Fibroblast of skin of right biceps (primary cell): ENCODE results near the gene C13orf42.
"Not testable (repeated sequence)": the region's sequence is repeated elsewhere in the genome, so short reads cannot be mapped to it uniquely, and the experiment has no call there.

Experiments
- DNase-seq: peaks from one replicate; pipeline ENCODE4 v3.0.0-alpha.2; 2013

C13orf42 gene

DNA sequence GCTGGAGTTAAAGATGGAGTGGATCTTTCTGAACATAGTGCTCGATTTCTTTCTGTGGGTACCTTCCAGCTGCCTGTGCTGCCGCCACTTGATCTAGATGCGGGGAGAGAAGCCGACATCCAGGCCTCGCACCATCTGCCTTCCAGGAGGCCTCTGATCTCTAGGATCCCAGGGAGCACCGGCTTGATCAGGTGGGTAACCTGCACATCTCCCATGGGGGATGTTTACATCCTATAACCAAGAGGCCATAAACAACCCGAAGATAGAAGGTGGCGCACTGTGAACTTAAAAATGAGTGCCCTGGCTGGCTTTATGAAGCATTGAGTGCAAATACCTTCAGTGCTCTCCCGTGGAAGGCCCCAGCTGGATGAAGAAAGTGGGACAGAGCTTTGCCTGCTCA lies at the start of gene C13orf42:
TSS of gene C13orf42 (minus strand) at position 101 of the 400 bp plus-strand sequence. CDS start at position 36, 65 bp downstream.
- DNase-seq = no peak

DNA sequence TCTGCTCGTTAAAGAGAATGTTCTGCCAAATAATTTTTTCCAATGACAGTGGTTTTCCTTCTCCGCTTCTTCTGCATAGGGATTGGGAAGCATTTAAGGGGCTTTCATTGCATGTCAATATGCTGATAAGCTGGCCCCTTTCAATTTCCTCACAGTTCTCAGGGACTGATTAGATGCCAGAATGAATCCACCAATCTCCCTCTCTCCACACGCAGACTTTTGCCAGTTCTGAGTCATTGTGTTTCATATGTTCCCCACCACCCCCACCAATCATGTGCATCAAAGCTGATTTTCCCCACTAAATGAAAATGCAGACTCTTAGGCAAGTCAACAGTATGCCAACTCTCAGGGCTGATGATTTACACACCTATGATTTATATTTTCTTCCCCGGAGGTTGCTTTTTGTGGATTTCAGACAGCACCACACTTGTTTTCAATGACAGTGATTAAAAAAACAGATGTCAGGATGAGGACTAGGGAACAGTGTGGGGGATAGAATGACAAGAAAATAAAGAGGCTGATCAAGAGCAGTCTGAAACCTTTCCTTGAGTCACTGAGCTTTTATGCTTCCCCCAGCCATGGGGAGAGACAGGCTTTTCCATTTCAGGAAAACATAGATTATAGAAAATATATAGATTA lies 47.9 kb upstream of the C13orf42 start:
- peak; percentile 44 for DNase-seq

DNA sequence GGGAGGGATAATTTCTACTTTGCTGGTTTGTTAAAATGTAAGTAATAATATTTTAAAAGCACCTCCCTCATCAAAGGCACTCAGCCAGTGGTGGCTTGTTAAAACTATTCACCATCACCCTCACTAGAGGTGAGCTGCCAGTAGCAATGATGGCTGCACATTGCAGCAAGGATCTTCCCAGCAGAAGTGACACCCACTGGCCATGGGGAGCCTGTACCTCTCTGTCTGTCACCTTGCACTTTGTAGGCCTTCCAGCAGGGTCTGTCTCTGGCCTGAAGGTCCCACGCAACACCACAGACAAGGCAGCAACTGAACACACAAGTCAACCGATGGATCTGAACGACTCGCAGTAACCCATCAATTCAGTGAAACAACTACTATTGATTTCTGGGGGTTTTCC lies 47.3 kb upstream of the C13orf42 start:
- DNase-seq = no peak

DNA sequence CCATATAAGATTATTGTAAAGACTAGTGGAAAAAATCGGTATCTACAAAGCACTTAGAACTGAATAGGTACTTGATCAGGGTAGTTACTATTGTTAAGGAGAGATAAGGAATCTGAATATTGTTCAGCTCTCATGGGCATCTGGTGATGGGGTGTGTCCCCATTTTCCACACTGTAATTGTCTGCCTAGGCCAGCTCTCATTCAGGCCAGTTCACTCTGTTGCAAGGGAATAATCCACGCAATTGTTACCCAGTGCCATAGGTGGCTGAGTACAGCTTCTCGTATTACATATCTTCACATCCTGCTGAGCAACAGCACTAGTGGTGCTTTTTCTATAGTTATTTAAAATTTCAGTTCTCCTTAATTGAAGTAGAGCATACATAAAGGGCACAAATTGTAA lies 45.6 kb upstream of the C13orf42 start:
- no peak for DNase-seq

DNA sequence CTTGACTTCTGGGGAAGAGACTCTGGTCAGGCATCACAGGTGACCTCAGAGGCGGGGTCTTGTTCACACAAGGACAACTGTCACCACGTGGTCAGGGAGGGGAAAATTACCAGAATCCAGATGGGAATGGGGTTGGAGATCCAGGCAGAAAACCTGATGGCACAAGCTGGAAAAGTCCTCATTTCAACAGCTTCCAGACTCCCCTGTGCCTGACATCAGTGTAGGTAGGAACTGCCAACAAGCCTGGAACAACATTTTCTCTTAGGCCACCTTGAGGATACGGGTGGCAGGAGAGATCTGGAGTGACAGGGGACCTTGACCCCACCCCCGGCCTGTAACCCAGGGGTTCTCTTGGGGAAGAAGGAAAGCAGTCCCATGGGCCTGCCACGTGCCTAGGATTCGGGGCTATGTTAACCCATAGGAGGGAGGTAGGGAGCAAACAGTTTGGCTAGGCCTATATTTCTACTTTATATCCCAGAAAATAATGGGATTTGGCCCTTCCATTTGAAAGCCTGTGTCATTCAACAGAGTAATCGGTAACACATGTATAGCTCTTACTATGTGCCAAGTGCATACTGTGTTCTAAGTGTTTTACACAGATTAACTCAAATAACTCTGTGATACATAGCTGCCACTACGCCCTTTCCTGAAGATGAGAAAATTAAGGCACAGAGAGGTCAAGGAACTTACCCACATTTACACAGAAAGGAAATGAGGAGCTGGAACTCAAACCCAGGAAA lies 44.9 kb upstream of the C13orf42 start:
- DNase-seq = no peak

DNA sequence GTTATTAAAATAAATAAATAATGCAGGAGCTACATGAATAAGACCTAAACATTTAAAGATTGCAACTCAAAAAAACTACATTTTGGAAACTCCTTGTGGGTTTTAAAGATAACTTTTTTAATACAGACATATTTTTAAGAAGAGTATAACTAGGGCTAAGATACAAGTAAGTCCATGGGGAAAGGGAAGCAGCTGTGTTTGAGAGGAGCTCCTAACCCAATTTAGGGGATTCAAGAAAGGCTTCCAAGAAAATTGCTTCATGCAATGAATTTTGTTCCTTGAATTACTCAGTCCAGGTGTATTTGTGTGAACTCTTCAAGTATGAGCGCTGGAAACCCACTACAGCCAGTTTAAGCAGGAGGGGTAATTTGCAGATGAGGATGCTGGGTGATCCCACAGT lies 44.1 kb upstream of the C13orf42 start:
- DNase-seq = no peak

DNA sequence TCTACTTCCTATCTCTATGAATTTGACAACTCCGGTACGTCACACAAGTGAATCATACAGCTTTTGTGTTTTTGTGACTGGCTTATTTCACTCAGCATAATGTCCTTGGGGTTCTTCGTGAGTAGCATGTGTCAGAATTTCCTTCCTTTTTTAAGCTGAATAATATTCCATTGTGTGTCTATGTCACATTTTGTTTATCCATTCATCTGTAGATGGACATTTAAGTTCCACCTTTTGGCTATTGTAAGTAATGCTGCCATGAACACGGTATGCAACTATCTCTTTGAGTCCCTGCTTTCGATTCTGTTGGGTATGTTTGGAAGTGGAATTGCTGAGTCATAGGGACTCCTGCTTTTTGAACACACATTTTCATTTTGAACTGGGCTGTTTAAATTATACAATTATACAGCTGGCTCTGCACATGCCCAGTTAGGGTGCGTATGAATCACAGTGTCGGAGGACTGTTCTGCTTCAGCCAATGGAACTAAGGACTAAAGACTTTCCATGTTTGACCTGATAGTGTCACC lies 43.0 kb upstream of the C13orf42 start:
- DNase-seq = peak; percentile 33

DNA sequence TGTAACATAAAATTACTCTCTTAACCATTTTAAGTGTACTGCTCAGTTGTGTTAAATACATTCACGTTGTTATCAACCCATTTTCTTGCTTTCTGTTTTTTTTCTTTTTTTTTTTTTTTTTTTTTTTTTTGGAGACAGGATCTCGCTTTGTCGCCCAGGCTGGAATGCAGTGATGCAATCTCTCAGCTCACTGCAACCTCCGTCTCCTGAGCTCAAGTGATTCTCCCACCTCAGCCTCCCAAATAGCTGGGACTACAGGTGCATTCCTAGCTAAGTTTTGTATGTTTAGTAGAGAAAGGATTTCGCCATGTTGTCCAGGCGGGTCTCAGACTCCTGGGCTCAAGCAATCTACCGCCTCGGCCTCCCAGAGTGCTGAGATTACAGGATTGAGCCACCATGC lies 42.5 kb upstream of the C13orf42 start:
- no peak for DNase-seq

DNA sequence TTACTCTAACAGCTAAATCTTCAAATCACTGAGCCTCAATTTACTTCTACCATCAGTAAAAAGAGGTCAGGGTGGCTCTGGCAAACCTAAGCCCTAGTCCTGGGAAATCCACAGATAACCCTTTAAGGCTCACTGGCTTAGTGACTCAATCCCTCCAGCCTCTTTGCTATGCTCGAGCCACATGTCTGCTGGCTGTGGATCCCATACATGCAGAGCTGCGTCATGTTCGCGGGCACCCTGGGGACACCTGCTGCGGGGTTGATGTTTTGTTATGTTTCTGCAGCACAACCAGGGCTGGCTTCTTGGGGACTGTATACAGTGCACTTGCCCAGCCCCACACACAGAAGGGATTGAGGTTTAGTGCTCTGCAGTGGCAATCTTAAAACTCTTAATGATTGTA lies 41.6 kb upstream of the C13orf42 start:
- DNase-seq = peak; percentile 13

DNA sequence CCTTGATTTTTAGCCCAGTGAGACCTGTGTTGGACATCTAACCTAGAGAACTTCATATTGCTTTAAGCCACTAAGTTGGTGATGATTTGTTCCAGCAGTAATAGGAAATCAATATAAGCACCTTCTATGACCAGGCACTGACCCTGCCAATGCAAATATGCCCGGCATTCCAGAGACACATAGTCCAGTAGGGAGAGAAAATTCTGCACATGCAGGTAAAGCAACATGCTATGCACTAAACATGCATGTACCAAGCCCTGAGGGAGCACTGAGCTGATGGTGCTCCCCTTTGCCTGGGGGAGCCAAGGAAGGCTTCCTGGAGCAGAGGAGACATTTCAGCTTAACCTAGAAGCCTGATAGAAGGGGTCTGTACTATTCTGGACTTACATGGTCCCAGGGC lies 40.4 kb upstream of the C13orf42 start:
- DNase-seq = no peak

DNA sequence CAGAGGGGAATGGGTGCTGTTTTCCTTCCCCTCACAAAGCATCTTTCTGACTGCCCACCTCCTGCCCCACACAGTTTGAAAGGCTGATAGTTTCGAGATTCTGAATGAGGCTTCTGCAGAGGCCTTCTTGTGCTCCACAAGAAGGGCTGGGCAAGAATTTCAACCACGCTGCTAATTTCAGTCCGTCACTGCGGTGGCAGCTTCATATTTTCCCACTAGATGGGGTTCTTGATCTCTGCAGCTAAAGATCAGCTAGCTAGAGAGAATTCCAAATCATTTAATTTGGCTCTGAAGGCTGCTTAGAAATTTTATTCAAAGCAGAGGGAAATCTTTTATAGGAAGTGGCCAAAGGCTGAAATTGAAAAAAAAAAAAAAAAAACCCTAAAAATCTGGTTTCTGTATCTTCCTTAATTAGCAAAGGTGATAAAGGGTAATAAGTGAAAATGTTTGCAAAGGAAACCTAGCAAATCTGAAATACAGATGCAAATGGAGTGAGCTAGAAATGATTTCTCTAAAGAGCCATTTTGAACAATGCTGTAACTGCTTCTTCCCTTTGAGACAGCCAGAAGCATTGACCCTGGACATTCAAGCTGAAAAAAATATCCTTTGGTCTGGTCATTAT lies 38.0 kb upstream of the C13orf42 start:
- DNase-seq = peak; percentile 57

DNA sequence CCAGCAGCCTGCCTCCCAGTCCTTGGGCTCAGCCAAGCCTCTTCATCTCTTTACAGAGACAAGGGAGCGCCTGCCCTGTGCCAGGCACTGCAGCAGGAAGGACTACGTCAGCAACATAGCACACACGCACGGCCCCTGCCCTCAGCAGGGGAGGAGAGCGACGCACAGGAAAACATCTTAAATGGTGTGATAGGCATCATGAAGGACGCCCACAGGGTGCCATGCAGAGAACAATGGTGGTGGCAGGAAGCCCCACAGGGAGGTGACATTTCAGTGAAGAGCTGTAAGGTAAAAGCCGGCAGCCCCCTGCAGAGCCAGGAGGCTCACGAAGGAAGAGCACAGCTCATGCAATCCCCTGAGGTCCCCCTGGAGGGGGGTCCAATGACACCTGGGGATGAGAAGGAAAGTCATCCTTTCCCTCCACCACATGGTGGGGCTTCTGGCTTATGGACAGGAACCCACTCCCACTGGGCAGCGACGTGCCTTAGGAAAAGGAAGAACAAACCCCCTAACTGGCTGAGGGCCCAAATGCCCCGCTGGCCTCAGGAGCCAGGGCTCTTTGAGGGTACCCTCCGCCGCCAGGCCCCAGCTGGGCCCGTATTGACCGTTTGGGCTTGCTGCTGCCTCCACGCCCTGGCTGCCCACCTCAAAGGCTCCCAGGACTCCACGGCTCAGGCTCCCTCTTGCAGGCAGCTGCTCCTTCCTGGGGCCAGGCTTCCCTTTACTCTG lies 37.3 kb upstream of the C13orf42 start:
- no peak for DNase-seq

DNA sequence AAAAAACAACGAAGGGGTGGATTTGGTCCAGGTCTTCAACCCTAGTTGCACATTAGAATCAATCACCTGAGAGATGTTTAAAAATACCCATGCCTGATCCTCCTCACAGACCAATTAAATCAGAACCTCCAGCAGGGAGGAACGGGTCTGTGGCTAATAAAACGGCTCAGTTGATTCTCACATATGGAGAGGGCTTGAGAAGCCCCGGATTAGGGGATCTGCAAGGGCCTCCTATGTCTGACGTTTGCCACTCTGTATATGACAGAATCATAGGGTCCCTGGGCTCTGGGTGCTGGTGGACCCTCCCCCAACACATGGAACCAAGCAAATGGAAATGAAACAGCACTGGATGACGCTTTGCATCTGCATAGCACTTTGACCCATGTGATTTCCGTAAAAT lies 36.7 kb upstream of the C13orf42 start:
- no peak for DNase-seq

DNA sequence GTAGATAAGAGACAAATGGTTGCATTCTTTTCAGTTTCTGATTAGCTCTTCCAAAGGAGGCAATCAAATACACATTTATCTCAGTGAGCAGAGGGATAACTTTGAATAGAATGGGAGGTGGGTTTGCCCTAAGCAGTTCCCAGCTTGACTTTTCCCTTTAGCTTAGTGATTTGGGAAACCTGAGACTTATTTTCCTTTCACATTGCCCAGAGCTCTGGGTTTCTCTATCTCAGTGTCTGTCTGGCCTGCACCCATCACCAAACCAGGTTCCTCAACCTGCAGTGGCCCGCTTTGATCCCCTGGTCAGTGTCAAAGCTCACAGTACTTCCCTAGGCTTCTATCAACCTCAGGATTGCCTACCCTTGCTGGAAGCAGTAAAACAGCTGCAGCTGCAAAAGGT lies 35.6 kb upstream of the C13orf42 start:
- DNase-seq = no peak

DNA sequence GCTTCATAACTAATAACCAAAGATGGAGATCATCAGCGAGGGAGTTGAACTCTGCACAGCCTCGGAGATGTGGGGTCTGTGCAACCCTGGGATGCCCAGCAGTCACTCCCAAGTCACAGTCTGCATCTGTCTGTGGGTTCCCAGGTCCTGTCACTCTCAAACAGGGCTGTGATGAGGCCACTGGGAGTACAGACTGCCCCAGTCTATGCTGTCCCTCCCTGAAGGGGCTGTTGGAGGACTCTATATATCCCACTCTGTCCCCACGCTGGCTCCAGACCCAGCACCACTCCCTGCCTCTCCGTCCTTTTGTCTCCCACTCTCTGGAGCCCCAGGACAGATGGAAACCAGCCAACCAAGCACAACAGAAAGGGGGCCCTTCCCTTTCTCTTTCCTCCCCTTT lies 26.2 kb upstream of the C13orf42 start:
- DNase-seq = no peak

DNA sequence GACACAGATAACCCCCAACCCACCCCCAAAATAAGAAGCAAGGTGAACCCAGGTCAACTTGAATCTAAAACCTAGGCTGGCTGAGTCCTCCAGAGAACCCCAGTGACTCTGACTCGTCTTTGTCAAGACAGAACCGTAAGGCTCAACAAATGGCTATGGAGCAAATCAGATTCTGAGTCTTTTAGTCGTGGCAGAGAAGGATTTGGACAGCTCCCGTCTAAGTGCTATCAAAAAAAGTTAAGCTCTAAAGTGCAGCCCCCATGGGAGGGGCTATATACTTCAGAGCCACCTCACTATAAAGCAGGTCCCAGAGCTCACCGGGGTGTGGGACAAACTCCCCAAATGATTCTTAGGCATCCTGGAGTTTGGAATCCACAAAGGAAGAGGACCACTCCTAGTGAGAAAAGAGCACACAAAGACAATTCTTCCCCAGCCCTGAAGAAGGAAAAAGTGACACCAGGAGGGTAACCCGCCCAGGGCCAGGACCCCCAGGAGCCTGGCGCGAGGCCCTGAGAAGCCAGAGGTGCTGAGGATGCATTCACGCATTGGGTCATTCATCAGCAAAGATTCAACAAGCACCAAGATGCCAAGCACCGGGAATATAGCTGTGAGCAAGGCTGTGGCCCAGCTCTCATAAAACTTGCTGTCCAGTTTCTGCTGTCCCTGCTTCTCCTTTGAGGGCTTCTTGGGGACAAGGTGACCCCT lies 25.4 kb upstream of the C13orf42 start:
- no peak for DNase-seq

DNA sequence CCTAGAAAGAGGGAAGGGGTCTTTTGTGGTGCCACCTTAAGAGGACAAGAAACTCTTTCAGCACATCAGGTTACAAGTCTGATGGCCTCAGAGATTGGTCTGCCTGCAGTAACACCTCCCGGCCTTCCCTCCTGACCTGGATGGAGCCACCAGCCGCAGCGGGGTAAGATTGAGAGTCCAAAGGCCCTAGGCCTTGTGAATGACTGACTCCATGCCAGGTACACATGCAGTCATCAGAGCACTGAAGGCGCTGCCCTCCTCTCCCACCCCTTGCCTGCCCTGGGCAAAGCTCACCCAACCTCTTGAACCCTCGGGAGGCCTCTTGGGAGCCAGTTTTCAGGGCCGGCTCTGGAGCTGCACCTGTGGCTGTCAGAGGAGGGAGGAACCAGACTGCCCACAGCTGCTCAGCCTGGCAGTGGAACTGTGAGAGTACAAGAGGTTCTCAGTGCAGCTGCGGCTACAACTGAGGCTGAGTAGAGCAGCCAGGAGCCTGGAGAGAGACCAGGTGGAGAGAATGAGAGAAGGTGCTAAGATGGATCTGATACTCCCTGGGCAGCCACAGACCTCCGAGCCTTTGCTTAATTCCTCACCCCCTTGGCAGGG lies 23.8 kb upstream of the C13orf42 start:
- no peak for DNase-seq

DNA sequence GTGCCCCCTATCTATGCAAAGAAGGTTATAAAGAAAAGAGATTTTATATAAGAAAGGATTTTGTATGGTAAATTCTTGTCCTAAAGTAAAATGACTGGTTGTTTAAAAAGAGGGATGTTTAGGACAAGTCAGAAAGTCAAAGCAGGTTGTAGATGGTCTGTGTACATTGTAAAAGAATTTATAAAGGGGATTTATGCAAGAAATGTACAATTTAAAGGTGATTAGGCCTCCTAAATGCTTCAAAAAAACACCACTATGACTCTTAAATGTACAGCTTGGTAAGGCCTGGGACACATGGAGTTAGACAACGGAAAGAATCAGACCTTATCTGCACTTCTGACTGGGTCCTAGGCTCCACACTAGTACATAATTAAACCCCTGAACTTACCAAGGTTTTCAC lies 19.3 kb upstream of the C13orf42 start:
- no peak for DNase-seq

DNA sequence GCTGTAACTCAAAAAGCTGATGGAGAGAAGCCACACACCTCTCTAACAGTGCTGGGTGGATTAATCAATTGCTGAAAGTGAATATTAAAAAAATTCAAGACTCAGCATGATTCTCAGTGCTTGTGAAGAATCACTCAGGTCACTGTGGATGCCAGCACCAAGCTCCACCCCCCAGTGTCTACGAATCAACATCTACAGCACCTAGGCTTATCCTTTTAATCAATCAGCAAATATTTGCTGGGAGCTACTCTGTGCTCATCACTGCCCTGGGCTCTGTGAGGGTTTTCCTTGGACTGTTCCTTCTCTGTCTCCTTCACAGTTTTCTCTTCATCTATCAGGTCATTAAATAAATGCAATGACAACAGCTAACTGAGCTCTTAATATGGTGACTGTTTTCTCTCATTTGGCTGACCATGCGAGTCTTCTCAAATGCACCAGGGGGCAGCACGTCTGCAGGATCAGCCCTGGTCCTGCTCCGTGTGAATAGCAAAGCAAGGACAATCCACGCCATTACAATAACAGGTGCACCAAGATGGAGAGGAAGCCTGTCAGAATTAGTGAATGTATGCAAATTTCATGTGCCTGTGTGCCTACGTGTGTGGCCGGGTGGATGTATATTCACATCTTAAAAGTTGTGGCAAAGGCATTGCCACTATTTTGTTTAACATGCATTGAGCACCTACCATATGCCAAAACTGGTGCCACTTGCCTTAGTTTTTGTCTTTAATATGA lies 14.6 kb upstream of the C13orf42 start:
- peak; percentile 49 for DNase-seq

DNA sequence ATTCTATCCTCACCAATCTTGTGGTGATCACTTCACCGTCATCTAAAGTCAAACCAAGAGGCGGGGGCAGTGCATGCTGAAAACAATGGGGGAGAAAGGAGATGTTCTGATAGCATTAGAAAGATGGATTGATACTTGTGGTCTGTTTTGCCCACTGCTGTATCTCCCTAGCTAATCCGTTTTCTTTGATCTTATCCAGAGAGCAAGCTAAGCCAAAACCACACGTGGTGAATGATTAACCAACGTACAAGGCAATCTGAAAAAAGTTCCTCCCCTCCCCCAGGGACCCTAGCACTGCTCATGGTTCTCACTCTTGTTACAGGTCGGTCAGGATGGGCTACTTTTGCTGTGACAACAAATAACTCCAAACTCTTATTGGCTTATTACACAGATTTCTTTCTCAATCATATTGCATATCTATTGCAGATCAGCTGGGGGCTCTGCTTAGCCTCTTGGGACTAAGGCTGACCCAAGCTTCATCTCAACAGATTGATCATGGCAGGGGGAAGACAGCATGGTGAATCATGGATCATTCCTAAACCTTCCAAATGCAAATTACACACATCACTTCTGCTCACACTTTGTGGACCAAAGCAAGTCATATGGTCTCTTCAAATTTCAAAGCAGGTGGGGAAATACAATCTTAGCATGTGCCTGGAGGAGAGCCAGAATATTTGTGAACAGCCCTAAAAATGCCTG lies 11.9 kb upstream of the C13orf42 start:
- peak; percentile 7 for DNase-seq

DNA sequence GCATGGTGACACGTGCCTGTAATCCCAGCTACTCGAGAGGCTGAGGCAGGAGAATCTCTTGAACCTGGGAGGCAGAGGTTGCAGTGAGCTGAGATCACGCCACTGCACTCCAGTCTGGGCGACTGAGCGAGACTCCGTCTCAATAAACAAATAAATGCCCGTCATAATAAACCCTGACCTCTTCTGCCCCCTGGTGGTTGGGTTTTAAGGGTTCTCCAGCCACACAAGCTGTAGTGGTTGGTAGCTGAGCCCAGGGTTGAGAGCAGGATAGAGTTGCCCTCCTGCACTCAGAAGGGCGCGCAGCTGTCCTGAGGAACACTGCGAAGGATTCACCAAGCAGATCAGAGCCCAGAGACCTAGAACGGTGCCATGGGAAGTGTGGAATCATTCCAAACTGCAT lies 9.8 kb upstream of the C13orf42 start:
- DNase-seq = not testable (repeated sequence)
